ENCODE results near the gene GPATCH2L.

- TF ChIP-seq CTCF (conservative IDR thresholded peaks at IDR 0.05 in 1 of 2, IDR thresholded peaks at IDR 0.05 in 1 of 2; ENCODE audit: extremely low read depth in 1 of 2, insufficient read depth in 1 of 2, low read depth in 1 of 2, low read length in 2 of 2) = no peak
- no peak for TF ChIP-seq EZH2 (IDR thresholded peaks at IDR 0.05; ENCODE audit: borderline replicate concordance, low read length)
Measured at GRCh38 chr14:76174982-76175381, 23.3 kb downstream of the GPATCH2L start.
